PFSK-1 (cell line): ENCODE results near the gene PDCD10.
A peak's percentile ranks its signal among the peaks of the same experiment; 100 is the strongest.

ENCODE experiments used
- POLR2AphosphoS5 ChIP-seq: IDR thresholded peaks from 2 replicates; pipeline ENCODE4 v1.6.1; 2012; ENCODE audit warnings: low read depth, mild to moderate bottlenecking, control low read depth, low read length, moderate library complexity
- TAF1 ChIP-seq: IDR thresholded peaks from 2 replicates; pipeline ENCODE4 v1.6.1; 2012; ENCODE audit warnings: low read length, control low read depth, borderline replicate concordance; ENCODE audit not compliant: insufficient read depth
- TF ChIP-seq, protein P1 (sequence below), 2 experiments: IDR thresholded peaks; 2 replicates each; pipeline versions ENCODE4 v1.6.1 to v1.8.0; 2011 to 2012; ENCODE audit warnings: low read depth in 2 of 2, low read length in 2 of 2, control low read depth in 1 of 2, inconsistent platforms in 1 of 2, mild to moderate bottlenecking in 1 of 2, moderate library complexity in 1 of 2; ENCODE audit not compliant: insufficient read depth in 1 of 2

GRCh38 chr3:167734498-167735232 is at the start of gene PDCD10:
- TF ChIP-seq, protein P1, sequence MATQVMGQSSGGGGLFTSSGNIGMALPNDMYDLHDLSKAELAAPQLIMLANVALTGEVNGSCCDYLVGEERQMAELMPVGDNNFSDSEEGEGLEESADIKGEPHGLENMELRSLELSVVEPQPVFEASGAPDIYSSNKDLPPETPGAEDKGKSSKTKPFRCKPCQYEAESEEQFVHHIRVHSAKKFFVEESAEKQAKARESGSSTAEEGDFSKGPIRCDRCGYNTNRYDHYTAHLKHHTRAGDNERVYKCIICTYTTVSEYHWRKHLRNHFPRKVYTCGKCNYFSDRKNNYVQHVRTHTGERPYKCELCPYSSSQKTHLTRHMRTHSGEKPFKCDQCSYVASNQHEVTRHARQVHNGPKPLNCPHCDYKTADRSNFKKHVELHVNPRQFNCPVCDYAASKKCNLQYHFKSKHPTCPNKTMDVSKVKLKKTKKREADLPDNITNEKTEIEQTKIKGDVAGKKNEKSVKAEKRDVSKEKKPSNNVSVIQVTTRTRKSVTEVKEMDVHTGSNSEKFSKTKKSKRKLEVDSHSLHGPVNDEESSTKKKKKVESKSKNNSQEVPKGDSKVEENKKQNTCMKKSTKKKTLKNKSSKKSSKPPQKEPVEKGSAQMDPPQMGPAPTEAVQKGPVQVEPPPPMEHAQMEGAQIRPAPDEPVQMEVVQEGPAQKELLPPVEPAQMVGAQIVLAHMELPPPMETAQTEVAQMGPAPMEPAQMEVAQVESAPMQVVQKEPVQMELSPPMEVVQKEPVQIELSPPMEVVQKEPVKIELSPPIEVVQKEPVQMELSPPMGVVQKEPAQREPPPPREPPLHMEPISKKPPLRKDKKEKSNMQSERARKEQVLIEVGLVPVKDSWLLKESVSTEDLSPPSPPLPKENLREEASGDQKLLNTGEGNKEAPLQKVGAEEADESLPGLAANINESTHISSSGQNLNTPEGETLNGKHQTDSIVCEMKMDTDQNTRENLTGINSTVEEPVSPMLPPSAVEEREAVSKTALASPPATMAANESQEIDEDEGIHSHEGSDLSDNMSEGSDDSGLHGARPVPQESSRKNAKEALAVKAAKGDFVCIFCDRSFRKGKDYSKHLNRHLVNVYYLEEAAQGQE (IDR thresholded peaks at IDR 0.05; ENCODE audit: insufficient read depth in 1 of 2, low read depth in 2 of 2, low read length in 2 of 2): no peak
- TF ChIP-seq TAF1: no peak
- TF ChIP-seq POLR2AphosphoS5: peak; percentile 60; the same call in 1 of the 2 replicates
